Esophagus squamous epithelium (tissue), 5 donors: ENCODE measurements around the gene DHPS. TPM values are rescaled to one million over a fixed set of nuclear protein-coding genes. Genes with fewer than 3 reads are reported as not detected.

Experiments
- DNase-seq: peaks from one replicate; lab custom pipeline; 2025; lab: John Stamatoyannopoulos, UW
- H3K27ac ChIP-seq, 4 donors: fragments of 200-600 bp; sonication (generic); one replicate each; pipeline ENCODE4 v1.5.1; 2016 to 2019; ENCODE audit warnings: mild to moderate bottlenecking in 1 of 4
- H3K27me3 ChIP-seq, 4 donors: fragments of 200-600 bp; sonication (generic); 1 replicate in 3 of 4; 2 replicates in 1 of 4; pipeline versions ENCODE4 v1.5.1 to v1.6.0; 2017 to 2021; ENCODE audit warnings: antibody characterized with exemption in 1 of 4
- H3K36me3 ChIP-seq, 3 donors: fragments of 200-600 bp; sonication (generic); one replicate each; pipeline ENCODE4 v1.5.1; 2016 to 2019
- H3K4me1 ChIP-seq, 3 donors: fragments of 200-600 bp; sonication (generic); one replicate each; pipeline ENCODE4 v1.5.1; 2017 to 2019
- H3K4me3 ChIP-seq, 4 donors: fragments of 200-600 bp; sonication (generic); 1 replicate in 3 of 4; 2 replicates in 1 of 4; pipeline ENCODE4 v1.5.1; 2016 to 2019; ENCODE audit warnings: mild to moderate bottlenecking in 2 of 4, moderate library complexity in 1 of 4
- H3K9me3 ChIP-seq, 3 donors: fragments of 200-600 bp; sonication (generic); one replicate each; pipeline ENCODE4 v1.5.1; 2016 to 2019
- POLR2A ChIP-seq, 4 donors: fragments of 450-650 bp; IDR thresholded peaks; one replicate each; pipeline ENCODE4 v1.6.1; 2017; ENCODE audit warnings: antibody characterized with exemption in 4 of 4, mild to moderate bottlenecking in 4 of 4, moderate library complexity in 3 of 4
- WGBS, 2 donors: methylation state at CpG; one replicate each; pipeline ENCODE4 v1.1.5; 2018; 5-methylcytosine and 5-hydroxymethylcytosine counted together
- intact Hi-C: fragments of 100-400 bp; cut with DNase I; formaldehyde crosslinking; loops from one replicate; pipeline ENCODE4 v1.15.0; 2022
- total RNA-seq, 4 donors: library from RNA; depleted of rRNA; stranded (reverse); fragments of >200 nt; gene quantifications; one replicate each; pipeline ENCODE4 v1.1.0, GENCODE V29; 2016
- TF ChIP-seq, protein P1 (sequence below), 6 experiments: fragments of 450-650 bp in 4 of 6; fragments of 200-600 bp in 2 of 6; sonication (generic) in 2 of 6; IDR thresholded peaks; one replicate each; pipeline ENCODE4 v1.5.1; 2016 to 2019; ENCODE audit warnings: antibody characterized with exemption in 6 of 6, mild to moderate bottlenecking in 4 of 6, moderate library complexity in 4 of 6
- donor health status: DM: yes; HTN: yes; CAD: no.

Gene DHPS
- total RNA-seq, 4 donors from 2014 or later: 45.3 to 93.5 (median 51.5) TPM

- no peak overlapping the region for H3K27ac ChIP-seq
- WGBS, 2 donors: 92 to 93% methylated on average over 5 to 9 of the region's 12 CpGs
- H3K9me3 ChIP-seq: no peaks in the 10 kb centered on the region
- TF ChIP-seq, protein P1, sequence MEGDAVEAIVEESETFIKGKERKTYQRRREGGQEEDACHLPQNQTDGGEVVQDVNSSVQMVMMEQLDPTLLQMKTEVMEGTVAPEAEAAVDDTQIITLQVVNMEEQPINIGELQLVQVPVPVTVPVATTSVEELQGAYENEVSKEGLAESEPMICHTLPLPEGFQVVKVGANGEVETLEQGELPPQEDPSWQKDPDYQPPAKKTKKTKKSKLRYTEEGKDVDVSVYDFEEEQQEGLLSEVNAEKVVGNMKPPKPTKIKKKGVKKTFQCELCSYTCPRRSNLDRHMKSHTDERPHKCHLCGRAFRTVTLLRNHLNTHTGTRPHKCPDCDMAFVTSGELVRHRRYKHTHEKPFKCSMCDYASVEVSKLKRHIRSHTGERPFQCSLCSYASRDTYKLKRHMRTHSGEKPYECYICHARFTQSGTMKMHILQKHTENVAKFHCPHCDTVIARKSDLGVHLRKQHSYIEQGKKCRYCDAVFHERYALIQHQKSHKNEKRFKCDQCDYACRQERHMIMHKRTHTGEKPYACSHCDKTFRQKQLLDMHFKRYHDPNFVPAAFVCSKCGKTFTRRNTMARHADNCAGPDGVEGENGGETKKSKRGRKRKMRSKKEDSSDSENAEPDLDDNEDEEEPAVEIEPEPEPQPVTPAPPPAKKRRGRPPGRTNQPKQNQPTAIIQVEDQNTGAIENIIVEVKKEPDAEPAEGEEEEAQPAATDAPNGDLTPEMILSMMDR (IDR thresholded peaks at IDR 0.05): no peak
- TF ChIP-seq POLR2A (IDR thresholded peaks at IDR 0.05): no peak
- H3K4me3 ChIP-seq: no peak overlapping the region
- peaks cover 0 to 93% (median 30%) of the 10 kb centered on the region in 3 donors for H3K36me3 ChIP-seq
- H3K27me3 ChIP-seq: no peaks in the 10 kb centered on the region
- no peak for DNase-seq
- H3K4me1 ChIP-seq: peaks cover 0 to 19% (median 7%) of the 10 kb centered on the region in 3 donors
- intact Hi-C loops: no loop called here
Measured at GRCh38 chr19:12660980-12661379, 20.7 kb downstream of the DHPS start.

DNA sequence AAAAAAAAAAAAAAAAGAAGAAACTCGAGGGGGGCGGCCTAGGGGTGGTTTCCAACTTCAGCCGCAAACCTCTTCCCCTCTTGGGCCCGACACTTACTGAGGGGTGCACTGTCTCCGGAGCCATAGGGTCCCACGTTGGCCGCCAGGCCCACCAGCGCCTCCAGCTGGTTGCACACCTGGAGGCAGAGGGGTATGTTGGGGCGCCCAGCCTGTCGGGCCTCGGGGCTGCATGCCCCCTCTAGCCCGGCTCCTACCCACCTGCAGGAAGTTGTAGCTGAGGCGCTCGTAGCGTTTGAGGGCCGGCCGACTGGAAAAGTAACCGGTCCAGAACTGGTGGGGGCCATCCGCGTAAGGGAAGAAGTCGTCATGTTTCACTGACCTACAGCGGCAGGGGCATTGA, 23.7 kb downstream of the DHPS start:
- WGBS, 2 donors: 94 to 98% methylated on average over 9 to 10 of the region's 22 CpGs
- Histone ChIP-seq H3K9me3 (no peaks in the 10 kb centered on the region), H3K27ac (no peak overlapping the region), H3K4me3 (no peak overlapping the region), H3K4me1 (no peaks in the 10 kb centered on the region), H3K36me3 (peaks cover 4 to 92% (median 23%) of the 10 kb centered on the region in 3 donors), H3K27me3 (no peaks in the 10 kb centered on the region)
- DNase-seq: no peak
- no peak for TF ChIP-seq POLR2A (IDR thresholded peaks at IDR 0.05)
- TF ChIP-seq, protein P1 (IDR thresholded peaks at IDR 0.05): no peak
- intact Hi-C loops: no loop called here

DNA sequence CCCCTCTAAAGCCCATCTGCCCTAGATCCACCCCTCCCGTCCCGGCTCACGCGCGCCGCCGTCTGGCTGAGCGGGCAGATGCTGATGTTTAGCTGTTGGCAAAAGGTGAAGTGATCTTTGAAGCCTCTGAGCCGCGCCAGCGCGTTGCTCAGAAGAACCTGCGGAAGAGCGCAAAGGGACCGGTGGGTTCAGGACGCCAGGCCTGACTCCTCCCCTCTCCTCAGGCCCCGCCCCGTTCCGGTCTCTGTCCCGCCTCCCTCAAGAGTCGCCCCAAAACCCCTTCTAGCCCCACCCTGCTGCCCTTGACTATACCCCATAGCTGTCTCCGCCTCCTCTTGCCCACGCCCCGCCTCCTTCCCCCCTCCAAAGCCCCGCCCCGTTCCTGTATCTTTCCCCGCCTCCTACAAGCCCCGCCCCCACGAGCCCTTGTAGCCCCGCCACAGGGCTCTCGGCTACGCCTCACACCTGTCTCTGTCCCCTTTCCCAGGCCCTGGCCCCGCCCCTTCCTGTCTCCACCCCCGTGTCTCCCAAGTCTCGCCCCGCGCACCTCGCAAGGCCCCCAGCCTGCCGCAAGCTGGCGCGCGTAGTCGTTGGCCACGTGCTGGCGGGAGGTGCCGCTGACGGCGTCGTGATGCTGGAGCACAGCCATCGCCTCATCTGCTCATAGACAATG, 24.6 kb downstream of the DHPS start:
- Histone ChIP-seq H3K36me3 (peaks cover 4 to 89% (median 15%) of the 10 kb centered on the region in 3 donors), H3K4me3 (no peak overlapping the region), H3K27me3 (no peaks in the 10 kb centered on the region), H3K4me1 (no peaks in the 10 kb centered on the region), H3K9me3 (no peaks in the 10 kb centered on the region), H3K27ac (no peak overlapping the region)
- no peak for DNase-seq
- TF ChIP-seq, protein P1 (IDR thresholded peaks at IDR 0.05): no peak
- no peak for TF ChIP-seq POLR2A (IDR thresholded peaks at IDR 0.05)
- WGBS, 2 donors: 81 to 84% methylated on average over 29 to 30 of the region's 50 CpGs
- intact Hi-C loops: no loop called here

DNA sequence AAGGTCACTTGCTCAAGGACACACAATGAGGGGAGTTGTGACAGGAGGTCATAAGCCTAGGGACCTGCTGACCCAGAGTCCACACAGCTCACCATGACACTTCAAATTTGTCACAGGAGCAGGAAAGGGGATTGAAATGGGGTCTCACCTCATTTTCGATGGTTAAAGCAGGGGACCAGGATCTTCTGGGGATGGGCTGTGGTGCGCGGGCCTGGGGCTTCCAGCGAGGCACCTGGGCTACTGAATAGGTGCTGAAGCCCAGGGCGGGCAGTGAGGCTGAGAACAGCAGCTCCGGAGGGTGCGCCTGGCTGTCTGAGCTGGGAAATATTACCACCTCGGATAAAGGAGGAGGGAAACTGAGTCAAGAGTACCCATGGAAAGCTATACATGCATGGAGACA, 26.1 kb downstream of the DHPS start:
- Histone ChIP-seq H3K9me3 (no peaks in the 10 kb centered on the region), H3K4me1 (no peaks in the 10 kb centered on the region), H3K4me3 (no peak overlapping the region), H3K27ac (no peak overlapping the region), H3K36me3 (peaks cover 4 to 85% (median 8%) of the 10 kb centered on the region in 3 donors), H3K27me3 (no peaks in the 10 kb centered on the region)
- intact Hi-C loops: no loop called here
- TF ChIP-seq POLR2A (IDR thresholded peaks at IDR 0.05): no peak
- TF ChIP-seq, protein P1 (IDR thresholded peaks at IDR 0.05): no peak
- WGBS, 2 donors: 94 to 96% methylated on average over 8 of the region's 8 CpGs
- DNase-seq: no peak

- DNase-seq: no peak
- Histone ChIP-seq H3K27ac (no peak overlapping the region), H3K9me3 (no peaks in the 10 kb centered on the region), H3K4me1 (peaks cover 11 to 14% (median 11%) of the 10 kb centered on the region in 3 donors), H3K27me3 (no peaks in the 10 kb centered on the region), H3K4me3 (no peak overlapping the region), H3K36me3 (peaks cover 0 to 51% (median 4%) of the 10 kb centered on the region in 3 donors)
- intact Hi-C loops: no loop called here
- WGBS, 2 donors: 93 to 96% methylated on average over 5 to 6 of the region's 6 CpGs
- TF ChIP-seq POLR2A (IDR thresholded peaks at IDR 0.05): no peak
- TF ChIP-seq, protein P1 (IDR thresholded peaks at IDR 0.05): no peak
Measured at GRCh38 chr19:12652219-12652618, 29.5 kb downstream of the DHPS start.
